ENCODE data around the gene SKIC8. TPM values are rescaled to one million over a fixed set of nuclear protein-coding genes. Genes with fewer than 3 reads are reported as not detected.
A peak's percentile ranks its signal among the peaks of the same experiment; 100 is the strongest.

The SKIC8 gene
- total and polyA plus RNA-seq, 3 experiments from 2014 or later = 60.2 to 82.5 (median 62.9) TPM

GRCh38 chr15:78265137-78265460 is 34.3 kb downstream of the SKIC8 start:
- ChIA-PET POLR2A (interaction anchor here (0.5 to 2.6 kb wide), 3 partner anchors 9 to 607 kb away, joined by 3 to 25 read pairs (median 8); partner anchors contain the start of gene SKIC8), CTCF (interaction anchor here (1.0 to 2.8 kb wide), 10 partner anchors 9 to 306 kb away, joined by 3 to 12 read pairs (median 4); partner anchors contain the start of genes IREB2 and SKIC8)
- Mint-ChIP-seq H3K27me3 (no peaks in the 10 kb centered on the region), H3K4me3 (peak overlapping the region; percentile 85 to 96 (median 89)), H3K9me3 (no peaks in the 10 kb centered on the region), H3K4me1 (peaks cover 18 to 36% (median 32%) of the 10 kb centered on the region in 3 donors), H3K36me3 (peaks cover 0 to 3% (median 0%) of the 10 kb centered on the region in 3 donors), H3K27ac (peak overlapping the region; percentile 55 to 93 (median 88))
- Histone ChIP-seq H3K36me3 (ENCODE audit: insufficient read depth, low read length) (no peaks in the 10 kb centered on the region), H3K4me3 (ENCODE audit: low read length) (peak overlapping the region; percentile 59), H3K9me3 (ENCODE audit: low read length) (no peaks in the 10 kb centered on the region), H3K4me1 (ENCODE audit: insufficient read depth, low read length) (peaks cover 14% of the 10 kb centered on the region), H3K27me3 (ENCODE audit: insufficient read depth, low read length, poor library complexity, severe bottlenecking) (no peaks in the 10 kb centered on the region), H3K27ac (ENCODE audit: low read depth, low read length) (peak overlapping the region; percentile 46)
- no peak for DNase-seq

GRCh38 chr15:78264304-78265136 is 34.9 kb downstream of the SKIC8 start, which contains the start of gene DNAJA4:
Gene DNAJA4 (plus strand): TSS chr15:78264562. CDS start chr15:78264764, 202 bp downstream.
- ChIA-PET POLR2A (interaction anchor here (0.6 to 2.6 kb wide), 5 partner anchors 9 to 276 kb away, joined by 3 to 25 read pairs (median 5); partner anchors contain the start of genes IREB2, PSMA4 and SKIC8), CTCF (interaction anchor here (1.1 to 2.8 kb wide), 7 partner anchors 10 to 173 kb away, joined by 3 to 12 read pairs (median 4); partner anchors contain the start of genes IREB2 and SKIC8)
- Mint-ChIP-seq H3K4me1 (peaks cover 16 to 36% (median 32%) of the 10 kb centered on the region in 3 donors), H3K27ac (peak within 1 kb of the TSS; percentile 55 to 95 (median 90)), H3K27me3 (no peaks in the 10 kb centered on the region), H3K4me3 (peak within 1 kb of the TSS; percentile 85 to 96 (median 89)), H3K9me3 (no peaks in the 10 kb centered on the region), H3K36me3 (peaks cover 0 to 3% (median 0%) of the 10 kb centered on the region in 3 donors)
- Histone ChIP-seq H3K4me3 (ENCODE audit: low read length) (peak within 1 kb of the TSS; percentile 59), H3K27ac (ENCODE audit: low read depth, low read length) (peak within 1 kb of the TSS; percentile 46), H3K4me1 (ENCODE audit: insufficient read depth, low read length) (peaks cover 14% of the 10 kb centered on the region), H3K27me3 (ENCODE audit: insufficient read depth, low read length, poor library complexity, severe bottlenecking) (no peaks in the 10 kb centered on the region), H3K9me3 (ENCODE audit: low read length) (no peaks in the 10 kb centered on the region), H3K36me3 (ENCODE audit: insufficient read depth, low read length) (no peaks in the 10 kb centered on the region)
- peak; percentile 45 to 81 (median 69) for DNase-seq

- Mint-ChIP-seq H3K36me3 (peaks cover 0 to 1% (median 0%) of the 10 kb centered on the region in 3 donors), H3K27me3 (peaks cover 0 to 1% of the 10 kb centered on the region in 2 donors), H3K27ac (peak overlapping the region in 5 of 8 donors; percentile 56 to 88 (median 69)), H3K9me3 (no peaks in the 10 kb centered on the region), H3K4me1 (peaks cover 15 to 34% (median 32%) of the 10 kb centered on the region in 3 donors), H3K4me3 (peak overlapping the region; percentile 68 to 82 (median 74))
- Histone ChIP-seq H3K36me3 (ENCODE audit: insufficient read depth, low read length) (no peaks in the 10 kb centered on the region), H3K27me3 (ENCODE audit: insufficient read depth, low read length, poor library complexity, severe bottlenecking) (no peaks in the 10 kb centered on the region), H3K27ac (ENCODE audit: low read depth, low read length) (no peak overlapping the region), H3K4me1 (ENCODE audit: insufficient read depth, low read length) (peaks cover 14% of the 10 kb centered on the region), H3K4me3 (ENCODE audit: low read length) (no peak overlapping the region), H3K9me3 (ENCODE audit: low read length) (no peaks in the 10 kb centered on the region)
- ChIA-PET POLR2A (interaction anchor here (0.8 to 2.6 kb wide), 4 partner anchors 10 to 277 kb away, joined by 4 to 25 read pairs (median 6); partner anchors contain the start of genes IREB2, PSMA4 and SKIC8), CTCF (interaction anchor here (1.3 to 2.5 kb wide), 3 partner anchors 10 to 35 kb away, joined by 3 to 8 read pairs (median 7); partner anchors contain the start of gene SKIC8)
- no peak for DNase-seq
These were observed 35.5 kb downstream of the SKIC8 start for GRCh38 chr15:78263907-78264303.

GRCh38 chr15:78263351-78263781 is 36.0 kb downstream of the SKIC8 start:
- no peak for DNase-seq
- Histone ChIP-seq H3K4me3 (ENCODE audit: low read length) (no peak overlapping the region), H3K27me3 (ENCODE audit: insufficient read depth, low read length, poor library complexity, severe bottlenecking) (no peaks in the 10 kb centered on the region), H3K27ac (ENCODE audit: low read depth, low read length) (no peak overlapping the region), H3K9me3 (ENCODE audit: low read length) (no peaks in the 10 kb centered on the region), H3K36me3 (ENCODE audit: insufficient read depth, low read length) (no peaks in the 10 kb centered on the region), H3K4me1 (ENCODE audit: insufficient read depth, low read length) (peaks cover 14% of the 10 kb centered on the region)
- H3K4me1 Mint-ChIP-seq = peaks cover 13 to 32% (median 29%) of the 10 kb centered on the region in 3 donors
- H3K27me3 Mint-ChIP-seq = peaks cover 0 to 2% of the 10 kb centered on the region in 2 donors
- ChIA-PET CTCF (no interaction called here), POLR2A (interaction anchor here (0.7 to 1.3 kb wide), 3 partner anchors 36 to 174 kb away, joined by 3 to 5 read pairs (median 3); partner anchors contain the start of genes IREB2 and SKIC8)
- no peaks in the 10 kb centered on the region for H3K9me3 Mint-ChIP-seq
- H3K36me3 Mint-ChIP-seq = peaks cover 0 to 1% (median 0%) of the 10 kb centered on the region in 3 donors
- peak overlapping the region in 7 of 8 donors; percentile 56 to 88 (median 68) for H3K27ac Mint-ChIP-seq
- peak overlapping the region; percentile 68 to 82 (median 74) for H3K4me3 Mint-ChIP-seq

- Histone ChIP-seq H3K27me3 (ENCODE audit: insufficient read depth, low read length, poor library complexity, severe bottlenecking) (no peaks in the 10 kb centered on the region), H3K36me3 (ENCODE audit: insufficient read depth, low read length) (no peaks in the 10 kb centered on the region), H3K4me3 (ENCODE audit: low read length) (no peak overlapping the region), H3K27ac (ENCODE audit: low read depth, low read length) (no peak overlapping the region), H3K9me3 (ENCODE audit: low read length) (no peaks in the 10 kb centered on the region), H3K4me1 (ENCODE audit: insufficient read depth, low read length) (peaks cover 12% of the 10 kb centered on the region)
- peak overlapping the region in 1 of 7 donors; percentile 58 for H3K4me3 Mint-ChIP-seq
- H3K4me1 Mint-ChIP-seq = peaks cover 8 to 14% (median 12%) of the 10 kb centered on the region in 3 donors
- DNase-seq = no peak
- no peak overlapping the region for H3K27ac Mint-ChIP-seq
- ChIA-PET CTCF (no interaction called here), POLR2A (no interaction called here)
- H3K27me3 Mint-ChIP-seq = peaks cover 0 to 2% of the 10 kb centered on the region in 2 donors
- no peaks in the 10 kb centered on the region for H3K9me3 Mint-ChIP-seq
- peaks cover 0 to 1% (median 0%) of the 10 kb centered on the region in 3 donors for H3K36me3 Mint-ChIP-seq
These were observed 38.3 kb downstream of the SKIC8 start for GRCh38 chr15:78261062-78261461.

GRCh38 chr15:78260489-78260888 is 38.9 kb downstream of the SKIC8 start:
- H3K27ac ChIP-seq (ENCODE audit: low read depth, low read length) = no peak overlapping the region
- no peak overlapping the region for H3K4me3 ChIP-seq (ENCODE audit: low read length)
- H3K36me3 ChIP-seq (ENCODE audit: insufficient read depth, low read length) = no peaks in the 10 kb centered on the region
- Mint-ChIP-seq H3K27me3 (peaks cover 0 to 2% of the 10 kb centered on the region in 2 donors), H3K4me1 (peaks cover 4 to 8% (median 6%) of the 10 kb centered on the region in 3 donors), H3K9me3 (no peaks in the 10 kb centered on the region), H3K36me3 (peaks cover 0 to 1% (median 0%) of the 10 kb centered on the region in 3 donors), H3K4me3 (no peak overlapping the region), H3K27ac (peak overlapping the region in 1 of 8 donors; percentile 64)
- POLR2A ChIA-PET = no interaction called here
- H3K9me3 ChIP-seq (ENCODE audit: low read length) = no peaks in the 10 kb centered on the region
- H3K27me3 ChIP-seq (ENCODE audit: insufficient read depth, low read length, poor library complexity, severe bottlenecking) = no peaks in the 10 kb centered on the region
- peaks cover 6% of the 10 kb centered on the region for H3K4me1 ChIP-seq (ENCODE audit: insufficient read depth, low read length)
- CTCF ChIA-PET = no interaction called here
- no peak for DNase-seq

- Histone ChIP-seq H3K9me3 (ENCODE audit: low read length) (no peaks in the 10 kb centered on the region), H3K4me1 (ENCODE audit: insufficient read depth, low read length) (no peaks in the 10 kb centered on the region), H3K4me3 (ENCODE audit: low read length) (no peak overlapping the region), H3K27ac (ENCODE audit: low read depth, low read length) (no peak overlapping the region), H3K36me3 (ENCODE audit: insufficient read depth, low read length) (no peaks in the 10 kb centered on the region), H3K27me3 (ENCODE audit: insufficient read depth, low read length, poor library complexity, severe bottlenecking) (no peaks in the 10 kb centered on the region)
- Mint-ChIP-seq H3K27ac (no peak overlapping the region), H3K36me3 (no peaks in the 10 kb centered on the region), H3K4me3 (no peak overlapping the region), H3K9me3 (no peaks in the 10 kb centered on the region), H3K4me1 (no peaks in the 10 kb centered on the region), H3K27me3 (peaks cover 0 to 2% of the 10 kb centered on the region in 2 donors)
- no peak for DNase-seq
- POLR2A ChIA-PET = no interaction called here
- CTCF ChIA-PET = no interaction called here
These were observed 40.2 kb downstream of the SKIC8 start for GRCh38 chr15:78259232-78259631.

Measured in CD8-positive, alpha-beta memory T cell (primary cell).